Stimulated activated CD8-positive, alpha-beta memory T cell treated with anti-CD3 and anti-CD28 coated beads, Interleukin-15, amount 100 ng/mL, for 4 hours (primary cell): ENCODE results near the gene TPM1.

Source experiments
- DNase-seq, 2 donors: peaks; one replicate each; pipeline ENCODE4 v3.0.0-alpha.2; 2020; ENCODE audit warnings: low read depth in 2 of 2

TPM1 gene

DNA sequence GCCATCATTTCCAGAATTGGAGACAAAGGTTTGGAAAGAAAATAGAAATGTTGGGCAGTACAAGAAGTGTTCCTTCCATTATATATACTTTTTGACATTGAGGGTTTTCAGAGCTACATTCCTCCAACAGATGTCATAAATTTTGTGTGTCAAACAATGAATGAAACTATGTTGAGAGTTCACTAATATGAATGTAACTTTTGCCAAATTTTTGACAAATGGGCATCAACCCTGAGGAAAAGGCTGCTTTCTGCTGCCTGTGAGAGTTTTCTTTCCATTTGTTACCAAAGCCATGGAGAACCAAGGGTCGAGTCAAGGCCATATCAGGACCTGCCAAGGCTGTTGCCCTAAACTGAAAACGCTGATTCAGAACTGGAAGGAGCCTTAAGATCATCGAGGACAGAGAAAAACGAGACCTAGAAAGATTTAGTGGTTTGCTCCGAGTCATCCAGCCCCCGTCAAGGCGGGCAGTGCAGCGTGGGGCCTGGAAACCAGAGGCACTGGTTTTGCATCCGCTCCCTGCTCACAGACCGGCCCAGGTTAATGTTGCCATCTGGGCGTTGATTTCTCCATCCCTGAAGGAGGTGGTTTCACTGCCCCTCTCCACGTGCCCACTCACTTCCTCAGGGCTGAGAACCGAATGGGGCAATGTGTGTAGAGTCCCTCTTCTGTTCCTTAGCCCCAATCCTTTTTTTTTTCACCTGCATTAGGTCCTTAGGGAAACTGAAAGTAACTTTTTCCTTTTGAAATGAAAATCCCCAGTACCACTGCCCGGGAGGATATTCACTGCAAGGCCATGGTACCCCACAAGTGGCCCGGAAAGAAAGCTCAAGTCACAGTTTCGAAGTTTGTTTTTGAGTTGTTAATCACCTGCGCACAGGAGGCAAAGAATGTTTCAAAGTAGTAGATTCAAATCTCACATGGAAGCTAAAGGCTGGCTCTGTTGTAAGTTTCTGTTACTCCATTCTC is 32.8 kb downstream of the TPM1 start:
- DNase-seq = no peak

- no peak for DNase-seq
Measured at GRCh38 chr15:63075984-63076713, 33.6 kb downstream of the TPM1 start.

GRCh38 chr15:63076714-63077046 is 34.1 kb downstream of the TPM1 start:
- no peak for DNase-seq

DNA sequence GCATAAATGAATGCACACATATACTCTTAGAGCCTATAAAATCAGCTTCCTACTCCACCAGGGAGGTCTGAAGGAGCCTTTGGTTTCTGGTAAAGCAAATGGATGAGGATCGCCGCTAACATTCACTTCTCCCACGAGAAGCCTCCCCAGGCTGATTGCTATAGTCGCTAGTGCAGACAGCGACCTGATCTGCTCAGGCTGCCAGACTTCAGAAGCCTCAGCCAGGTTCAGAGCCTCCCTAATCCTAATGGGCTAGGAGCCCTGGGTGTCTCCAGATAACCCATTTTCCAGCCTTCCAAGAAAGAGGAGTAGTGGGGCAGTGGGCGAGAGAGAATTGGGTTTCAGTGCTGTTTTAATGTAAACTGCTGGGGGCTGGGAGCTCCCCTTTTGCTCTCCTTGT is 35.4 kb downstream of the TPM1 start:
- DNase-seq = no peak

- no peak for DNase-seq
Measured at GRCh38 chr15:63079947-63080626, 37.5 kb downstream of the TPM1 start.

- no peak for DNase-seq
Measured at GRCh38 chr15:63080634-63081250, 38.2 kb downstream of the TPM1 start.

DNA sequence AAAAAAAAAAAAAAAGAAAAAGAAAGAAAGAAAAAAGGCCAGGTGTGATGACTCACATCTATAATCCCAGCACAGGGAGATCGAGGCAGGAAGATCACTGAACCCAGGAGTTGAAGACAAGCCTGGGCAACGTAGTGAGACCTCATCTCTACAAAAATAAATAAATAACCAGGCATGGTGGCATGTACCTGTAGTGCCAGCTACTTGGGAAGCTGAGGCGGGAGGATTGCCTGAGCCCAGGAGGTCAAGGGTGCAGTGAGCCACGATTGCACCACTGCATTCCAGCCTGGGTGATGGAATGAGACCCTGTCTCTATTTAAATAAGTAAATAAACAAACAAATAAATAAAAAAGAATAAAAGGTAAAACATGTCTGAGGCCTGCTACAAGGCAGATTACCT is 39.8 kb downstream of the TPM1 start:
- no peak for DNase-seq

GRCh38 chr15:63083044-63083443 is 40.5 kb downstream of the TPM1 start:
- no peak for DNase-seq

GRCh38 chr15:63083541-63083940 is 41.0 kb downstream of the TPM1 start:
- DNase-seq = no peak

GRCh38 chr15:63084806-63085205 is 42.3 kb downstream of the TPM1 start:
- no peak for DNase-seq

- no peak for DNase-seq
Measured at GRCh38 chr15:63085289-63085688, 42.7 kb downstream of the TPM1 start.

DNA sequence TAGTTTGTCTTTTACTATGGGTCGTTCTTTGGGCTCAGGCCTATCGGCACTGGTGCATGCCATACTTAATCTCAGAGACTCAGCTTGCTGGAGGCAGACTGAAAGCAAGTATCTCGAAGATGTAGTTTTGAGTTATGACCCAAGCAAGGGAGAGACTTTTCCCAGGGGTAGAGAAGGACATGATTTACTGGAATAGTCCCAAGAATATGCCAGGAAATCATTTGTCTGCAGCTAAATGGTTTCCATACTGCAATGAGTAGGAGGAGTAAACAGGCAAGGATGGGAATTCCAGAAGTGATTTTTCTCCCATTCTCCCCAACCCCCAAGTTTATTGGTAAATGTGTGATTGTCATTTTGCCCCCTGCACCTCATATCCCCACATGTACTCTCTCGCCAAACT is 43.7 kb downstream of the TPM1 start:
- no peak for DNase-seq

DNA sequence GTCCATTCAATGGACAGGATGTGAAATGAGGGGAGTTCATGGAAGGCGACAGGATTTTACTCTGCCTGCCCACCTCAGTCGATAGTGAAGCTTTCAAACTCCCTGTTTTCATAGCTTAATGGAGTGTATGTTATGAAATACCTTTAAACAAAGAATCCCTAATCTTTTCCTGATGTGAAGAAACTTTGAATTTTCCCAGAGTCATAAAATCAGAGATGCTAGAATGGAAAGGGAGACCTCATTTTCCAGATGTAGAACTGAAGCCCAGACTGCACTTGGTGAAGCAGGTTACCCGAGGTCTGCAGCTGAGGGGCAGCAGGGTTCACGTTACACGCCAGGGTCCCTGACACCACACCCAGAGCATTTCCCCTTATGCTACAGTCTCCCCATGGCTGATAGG is 44.4 kb downstream of the TPM1 start:
- DNase-seq = no peak

DNA sequence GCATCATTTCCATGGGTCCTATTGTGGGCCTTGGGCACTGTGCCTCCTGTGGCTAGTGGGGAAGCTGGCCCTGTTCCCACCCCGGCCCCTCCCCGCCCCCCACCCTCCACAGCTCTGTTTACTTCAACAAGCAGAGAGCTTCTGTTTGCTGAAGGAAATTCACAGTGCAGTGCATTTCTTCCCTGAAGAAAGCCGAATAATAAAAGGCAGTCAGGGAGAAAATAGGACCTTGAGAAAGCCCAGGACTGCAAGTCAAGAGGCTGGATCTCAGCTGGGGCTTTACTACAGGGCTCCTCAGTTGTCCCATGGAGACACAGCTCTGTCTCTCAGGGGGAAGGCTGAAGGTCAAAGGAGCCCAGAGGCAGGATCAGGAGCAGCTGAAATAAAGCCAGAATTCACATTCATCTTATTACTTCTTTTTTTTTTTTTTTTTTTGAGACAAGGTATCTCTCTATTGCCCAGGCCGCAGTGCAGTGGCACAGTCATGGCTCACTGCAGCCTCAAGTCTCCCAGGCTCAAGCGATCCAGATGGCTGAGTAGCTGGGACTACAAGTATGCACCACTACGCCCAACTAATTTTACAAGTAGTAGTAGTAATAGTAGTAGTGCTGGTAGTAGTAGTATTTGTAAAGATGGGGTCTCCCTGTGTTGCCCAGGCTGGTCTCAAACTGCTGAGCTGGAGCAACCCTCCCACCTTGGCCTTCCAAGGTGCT is 46.1 kb downstream of the TPM1 start:
- no peak for DNase-seq

- DNase-seq = no peak
Measured at GRCh38 chr15:63089260-63090043, 46.9 kb downstream of the TPM1 start.

DNA sequence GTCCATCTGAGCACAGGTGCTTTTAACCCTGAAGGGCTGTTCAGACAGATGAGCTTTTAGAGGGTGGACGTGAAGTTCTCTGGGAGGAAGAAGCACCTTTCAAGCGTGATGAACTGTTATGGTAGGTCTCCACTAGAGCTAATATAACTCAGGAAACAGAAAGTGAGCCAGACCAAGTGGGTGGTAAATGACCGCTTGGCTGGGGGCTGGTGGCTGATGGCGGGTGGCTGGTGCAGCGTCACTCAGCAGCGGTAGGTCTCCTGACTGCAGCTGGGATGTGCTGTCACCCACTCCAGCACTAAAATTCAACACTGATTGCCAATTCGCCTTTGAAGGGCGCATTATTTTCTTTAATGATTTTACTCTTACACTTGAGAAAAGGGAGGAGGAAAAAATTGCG is 47.9 kb downstream of the TPM1 start:
- no peak for DNase-seq

- no peak for DNase-seq
Measured at GRCh38 chr15:63090887-63091286, 48.3 kb downstream of the TPM1 start.

GRCh38 chr15:63091679-63092446 is 49.3 kb downstream of the TPM1 start:
- no peak for DNase-seq

GRCh38 chr15:63093486-63094205 is 51.1 kb downstream of the TPM1 start:
- peak; percentile 26 to 29 for DNase-seq
